Calu3 (cell line): ENCODE results near the gene ACAD8. TPM values are rescaled to one million over a fixed set of nuclear protein-coding genes. Genes with fewer than 3 reads are reported as not detected.

ENCODE experiments used
- BruUV-seq: library from RNA; stranded (reverse); fragments of 400-500 nt; replicated peaks from 2 replicates; lab custom pipeline; 2021; lab: Mats Ljungman, UMichigan
- CTCF ChIA-PET: fragments of 300-600 bp; sonication (Branson Sonifier 250); formaldehyde crosslinking; loops from one replicate; lab custom pipeline; 2022; ENCODE audit warnings: antibody characterized with exemption; lab: Charles Lee
- DNase-seq: peaks from one replicate; pipeline ENCODE4 v3.0.0; 2022
- H3K27ac Mint-ChIP-seq: one replicate; pipeline ENCODE4 v1.8.0; 2022; ENCODE audit warnings: mixed read lengths; ENCODE audit not compliant: unreplicated experiment
- H3K27me3 Mint-ChIP-seq: one replicate; pipeline ENCODE4 v1.8.0; 2022; ENCODE audit warnings: mixed read lengths; ENCODE audit not compliant: unreplicated experiment
- H3K36me3 Mint-ChIP-seq: one replicate; pipeline ENCODE4 v1.8.0; 2022; ENCODE audit warnings: mild to moderate bottlenecking, moderate library complexity, mixed read lengths; ENCODE audit not compliant: insufficient read depth, unreplicated experiment
- H3K4me1 Mint-ChIP-seq: one replicate; pipeline ENCODE4 v1.8.0; 2022; ENCODE audit warnings: mild to moderate bottlenecking, low read depth, mixed read lengths; ENCODE audit not compliant: unreplicated experiment
- H3K4me3 Mint-ChIP-seq: one replicate; pipeline ENCODE4 v1.8.0; 2022; ENCODE audit warnings: mild to moderate bottlenecking, low read depth, moderate library complexity, mixed read lengths; ENCODE audit not compliant: unreplicated experiment
- H3K9me3 Mint-ChIP-seq: one replicate; pipeline ENCODE4 v1.8.0; 2022; ENCODE audit warnings: low read depth, mixed read lengths; ENCODE audit not compliant: unreplicated experiment
- intact Hi-C: fragments of 100-400 bp; cut with micrococcal nuclease; formaldehyde crosslinking; loops from one replicate; pipeline ENCODE4 v1.10.0; 2022; ENCODE audit not compliant: unreplicated experiment
- total RNA-seq: library from RNA; stranded (reverse); gene quantifications from 2 replicates; pipeline ENCODE4 v1.2.3, GENCODE V29; 2022
- TF ChIP-seq, protein P1 (sequence below): fragments of 200-600 bp; IDR thresholded peaks from one replicate; pipeline ENCODE4 v1.8.0; 2022; ENCODE audit warnings: antibody characterized with exemption; ENCODE audit not compliant: unreplicated experiment

Gene ACAD8
- total RNA-seq, 1 experiment from 2014 or later: 21.0 TPM

- intact Hi-C loops: no loop called here
- DNase-seq: no peak
- no peak overlapping the region for H3K27ac Mint-ChIP-seq
- H3K4me1 Mint-ChIP-seq: peaks cover 34% of the 10 kb centered on the region
- TF ChIP-seq, protein P1, sequence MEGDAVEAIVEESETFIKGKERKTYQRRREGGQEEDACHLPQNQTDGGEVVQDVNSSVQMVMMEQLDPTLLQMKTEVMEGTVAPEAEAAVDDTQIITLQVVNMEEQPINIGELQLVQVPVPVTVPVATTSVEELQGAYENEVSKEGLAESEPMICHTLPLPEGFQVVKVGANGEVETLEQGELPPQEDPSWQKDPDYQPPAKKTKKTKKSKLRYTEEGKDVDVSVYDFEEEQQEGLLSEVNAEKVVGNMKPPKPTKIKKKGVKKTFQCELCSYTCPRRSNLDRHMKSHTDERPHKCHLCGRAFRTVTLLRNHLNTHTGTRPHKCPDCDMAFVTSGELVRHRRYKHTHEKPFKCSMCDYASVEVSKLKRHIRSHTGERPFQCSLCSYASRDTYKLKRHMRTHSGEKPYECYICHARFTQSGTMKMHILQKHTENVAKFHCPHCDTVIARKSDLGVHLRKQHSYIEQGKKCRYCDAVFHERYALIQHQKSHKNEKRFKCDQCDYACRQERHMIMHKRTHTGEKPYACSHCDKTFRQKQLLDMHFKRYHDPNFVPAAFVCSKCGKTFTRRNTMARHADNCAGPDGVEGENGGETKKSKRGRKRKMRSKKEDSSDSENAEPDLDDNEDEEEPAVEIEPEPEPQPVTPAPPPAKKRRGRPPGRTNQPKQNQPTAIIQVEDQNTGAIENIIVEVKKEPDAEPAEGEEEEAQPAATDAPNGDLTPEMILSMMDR: no peak
- CTCF ChIA-PET: no interaction called here
- H3K4me3 Mint-ChIP-seq: no peak overlapping the region
- peaks cover 5% of the 10 kb centered on the region for H3K36me3 Mint-ChIP-seq
- no TSS peak for BruUV-seq
- no peaks in the 10 kb centered on the region for H3K9me3 Mint-ChIP-seq
- H3K27me3 Mint-ChIP-seq: no peaks in the 10 kb centered on the region
These were observed 23.0 kb upstream of the ACAD8 start for GRCh38 chr11:134230339-134230738.

GRCh38 chr11:134231958-134232659, 21.3 kb upstream of the ACAD8 start:
- intact Hi-C loops: no loop called here
- H3K27me3 Mint-ChIP-seq: no peaks in the 10 kb centered on the region
- H3K4me1 Mint-ChIP-seq: peaks cover 19% of the 10 kb centered on the region
- DNase-seq: no peak
- no peaks in the 10 kb centered on the region for H3K9me3 Mint-ChIP-seq
- no peak overlapping the region for H3K4me3 Mint-ChIP-seq
- no peaks in the 10 kb centered on the region for H3K36me3 Mint-ChIP-seq
- BruUV-seq: no TSS peak
- no peak overlapping the region for H3K27ac Mint-ChIP-seq
- CTCF ChIA-PET: no interaction called here
- TF ChIP-seq, protein P1: no peak

- H3K4me1 Mint-ChIP-seq: peaks cover 12% of the 10 kb centered on the region
- CTCF ChIA-PET: no interaction called here
- no peaks in the 10 kb centered on the region for H3K9me3 Mint-ChIP-seq
- H3K36me3 Mint-ChIP-seq: no peaks in the 10 kb centered on the region
- H3K27ac Mint-ChIP-seq: no peak overlapping the region
- TF ChIP-seq, protein P1: no peak
- intact Hi-C loops: no loop called here
- DNase-seq: no peak
- BruUV-seq: no TSS peak
- H3K27me3 Mint-ChIP-seq: no peaks in the 10 kb centered on the region
- no peak overlapping the region for H3K4me3 Mint-ChIP-seq
These were observed 19.6 kb upstream of the ACAD8 start for GRCh38 chr11:134233729-134234179.

DNA sequence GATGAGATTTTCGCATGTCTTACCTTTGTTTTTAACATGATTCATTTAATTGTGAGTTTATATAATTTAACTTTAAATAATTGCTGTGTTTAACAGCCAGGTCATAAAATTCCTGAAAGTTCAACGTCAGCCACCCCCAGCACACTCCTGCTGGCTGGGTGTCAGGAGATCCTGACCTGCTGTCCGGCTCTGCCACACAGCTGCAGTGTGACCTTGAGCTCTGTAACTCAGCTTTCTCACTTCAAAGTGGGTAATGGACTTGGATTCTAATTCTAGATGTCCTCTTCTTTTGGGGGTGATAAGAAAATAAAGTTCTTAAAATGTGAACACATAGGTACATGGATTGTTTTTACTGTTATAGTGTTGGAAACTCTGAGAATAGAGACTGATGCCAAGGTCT, 18.0 kb upstream of the ACAD8 start:
- DNase-seq: no peak
- no peaks in the 10 kb centered on the region for H3K27me3 Mint-ChIP-seq
- intact Hi-C loops: no loop called here

More for the DNA sequence above, 18.0 kb upstream of the ACAD8 start:
- CTCF ChIA-PET: interaction anchor here (0.6 kb wide), 1 partner anchor 44 kb away, joined by 4 read pairs; no protein-coding TSS in a partner anchor
- Mint-ChIP-seq H3K9me3 (no peaks in the 10 kb centered on the region), H3K4me3 (no peak overlapping the region), H3K27ac (no peak overlapping the region), H3K4me1 (no peaks in the 10 kb centered on the region), H3K36me3 (no peaks in the 10 kb centered on the region)
- BruUV-seq: no TSS peak
- TF ChIP-seq, protein P1: no peak
